Measurements from ENCODE around the gene CHST11. TPM values are rescaled to one million over a fixed set of nuclear protein-coding genes. Genes with fewer than 3 reads are reported as not detected.

Gene CHST11
- total RNA-seq, 1 experiment from 2014 or later: 1.1 TPM

DNA sequence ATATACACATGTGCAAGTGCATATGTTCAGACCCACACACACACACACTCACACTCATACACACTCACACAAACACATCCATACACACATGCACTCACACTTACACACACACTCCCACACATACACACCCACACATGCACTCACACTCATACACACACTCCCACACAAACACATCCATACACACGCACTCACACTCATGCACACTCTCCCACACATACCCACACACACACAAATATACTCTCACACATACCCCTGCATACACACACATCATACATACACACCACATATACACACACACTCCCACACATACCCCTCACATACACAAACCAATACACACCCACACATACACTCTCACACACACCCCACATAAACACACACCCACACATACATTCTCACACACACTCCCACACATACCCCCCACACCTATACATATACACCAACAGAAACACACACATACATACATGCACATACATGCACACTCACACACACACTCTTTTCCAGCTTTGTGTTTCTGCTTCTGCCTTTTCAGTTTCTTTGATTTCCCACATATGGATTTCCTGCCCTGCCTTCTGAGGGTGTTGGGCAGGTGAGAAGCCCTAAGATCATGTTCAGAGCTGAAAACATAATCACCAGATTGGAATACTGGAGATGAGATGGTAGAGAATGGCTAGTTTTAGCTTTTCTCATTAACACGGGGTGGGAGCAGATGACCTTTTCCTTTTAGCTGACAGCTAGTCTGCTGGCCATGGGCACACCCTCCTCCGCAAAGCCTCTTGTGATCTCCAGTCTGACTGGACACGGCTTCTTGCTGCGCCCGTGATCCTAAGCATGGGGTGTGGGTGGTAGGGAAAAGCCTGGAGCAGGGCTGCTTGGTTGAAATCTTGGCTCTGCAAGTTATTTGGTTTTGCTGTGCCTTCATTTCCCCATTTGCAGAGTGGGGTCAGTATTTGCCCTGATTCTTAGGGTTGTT lies 214.0 kb downstream of the CHST11 start:
- Mint-ChIP-seq H3K36me3 (ENCODE audit: insufficient read depth, unreplicated experiment) (peaks cover 13% of the 10 kb centered on the region), H3K27me3 (ENCODE audit: unreplicated experiment) (peaks cover 15% of the 10 kb centered on the region), H3K27ac (ENCODE audit: unreplicated experiment) (peak overlapping the region; percentile 90), H3K9me3 (ENCODE audit: low read depth, unreplicated experiment) (no peaks in the 10 kb centered on the region), H3K4me3 (ENCODE audit: low read depth, unreplicated experiment) (peak overlapping the region; percentile 48), H3K4me1 (ENCODE audit: low read depth, unreplicated experiment) (peaks cover 50% of the 10 kb centered on the region)
- intact Hi-C loops (cut with micrococcal nuclease; ENCODE audit: unreplicated experiment): loop anchor here (5.0 to 10.0 kb wide), 3 partner anchors 284 to 432 kb away; partner anchors contain the start of gene SLC41A2
- CTCF ChIA-PET: interaction anchor here (0.8 to 1.0 kb wide), 2 partner anchors 8 to 289 kb away, joined by 3 read pairs; no protein-coding TSS in a partner anchor
- peak; percentile 29 for DNase-seq
- BruUV-seq (replicated peaks): no TSS peak
- TF ChIP-seq, protein P1, sequence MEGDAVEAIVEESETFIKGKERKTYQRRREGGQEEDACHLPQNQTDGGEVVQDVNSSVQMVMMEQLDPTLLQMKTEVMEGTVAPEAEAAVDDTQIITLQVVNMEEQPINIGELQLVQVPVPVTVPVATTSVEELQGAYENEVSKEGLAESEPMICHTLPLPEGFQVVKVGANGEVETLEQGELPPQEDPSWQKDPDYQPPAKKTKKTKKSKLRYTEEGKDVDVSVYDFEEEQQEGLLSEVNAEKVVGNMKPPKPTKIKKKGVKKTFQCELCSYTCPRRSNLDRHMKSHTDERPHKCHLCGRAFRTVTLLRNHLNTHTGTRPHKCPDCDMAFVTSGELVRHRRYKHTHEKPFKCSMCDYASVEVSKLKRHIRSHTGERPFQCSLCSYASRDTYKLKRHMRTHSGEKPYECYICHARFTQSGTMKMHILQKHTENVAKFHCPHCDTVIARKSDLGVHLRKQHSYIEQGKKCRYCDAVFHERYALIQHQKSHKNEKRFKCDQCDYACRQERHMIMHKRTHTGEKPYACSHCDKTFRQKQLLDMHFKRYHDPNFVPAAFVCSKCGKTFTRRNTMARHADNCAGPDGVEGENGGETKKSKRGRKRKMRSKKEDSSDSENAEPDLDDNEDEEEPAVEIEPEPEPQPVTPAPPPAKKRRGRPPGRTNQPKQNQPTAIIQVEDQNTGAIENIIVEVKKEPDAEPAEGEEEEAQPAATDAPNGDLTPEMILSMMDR (IDR thresholded peaks at IDR 0.05; ENCODE audit: unreplicated experiment): no peak

DNA sequence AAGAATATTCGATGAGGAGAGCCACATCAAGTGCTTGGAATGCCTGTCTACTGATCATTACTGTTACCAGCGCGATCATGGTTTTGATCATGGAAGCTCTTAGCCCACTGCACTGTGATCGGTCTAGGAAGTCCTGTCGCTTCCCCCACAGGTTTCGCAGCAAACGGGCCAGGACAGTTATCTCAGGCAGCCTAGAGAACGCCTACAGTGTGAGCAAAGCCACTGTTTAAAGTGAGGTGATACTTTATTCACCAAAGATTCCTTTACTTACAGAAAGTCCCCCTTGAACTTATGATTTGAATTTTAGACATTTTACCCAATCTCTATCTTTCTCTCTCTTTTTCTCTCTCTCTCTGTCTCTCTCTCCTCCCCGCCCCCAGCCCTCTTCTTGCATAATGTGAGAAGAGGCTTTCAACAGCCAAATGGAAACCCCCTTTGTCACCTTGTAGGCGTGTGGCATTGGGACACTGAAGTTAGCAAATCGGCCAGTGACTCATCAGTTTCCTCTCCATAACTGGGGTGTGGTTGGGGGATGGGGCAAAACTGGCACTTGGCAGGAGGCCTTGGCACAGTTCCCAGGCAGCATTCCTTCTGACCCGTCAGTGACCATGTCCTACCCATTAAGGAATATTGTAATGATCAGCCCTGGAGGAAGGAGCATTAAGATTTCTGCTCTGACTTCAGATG lies 214.8 kb downstream of the CHST11 start:
- peaks cover 13% of the 10 kb centered on the region for H3K36me3 Mint-ChIP-seq (ENCODE audit: insufficient read depth, unreplicated experiment)
- peak overlapping the region; percentile 90 for H3K27ac Mint-ChIP-seq (ENCODE audit: unreplicated experiment)
- intact Hi-C loops (cut with micrococcal nuclease; ENCODE audit: unreplicated experiment): loop anchor here (5.0 to 10.0 kb wide), 3 partner anchors 283 to 431 kb away; partner anchors contain the start of gene SLC41A2
- peaks cover 15% of the 10 kb centered on the region for H3K27me3 Mint-ChIP-seq (ENCODE audit: unreplicated experiment)
- CTCF ChIA-PET: interaction anchor here (0.9 to 1.0 kb wide), 1 partner anchor 290 kb away, joined by 3 read pairs; no protein-coding TSS in a partner anchor
- BruUV-seq (replicated peaks): no TSS peak
- no peaks in the 10 kb centered on the region for H3K9me3 Mint-ChIP-seq (ENCODE audit: low read depth, unreplicated experiment)
- TF ChIP-seq, protein P1 (IDR thresholded peaks at IDR 0.05; ENCODE audit: unreplicated experiment): no peak
- peak; percentile 99 for DNase-seq
- peaks cover 52% of the 10 kb centered on the region for H3K4me1 Mint-ChIP-seq (ENCODE audit: low read depth, unreplicated experiment)
- peak overlapping the region; percentile 48 for H3K4me3 Mint-ChIP-seq (ENCODE audit: low read depth, unreplicated experiment)

DNA sequence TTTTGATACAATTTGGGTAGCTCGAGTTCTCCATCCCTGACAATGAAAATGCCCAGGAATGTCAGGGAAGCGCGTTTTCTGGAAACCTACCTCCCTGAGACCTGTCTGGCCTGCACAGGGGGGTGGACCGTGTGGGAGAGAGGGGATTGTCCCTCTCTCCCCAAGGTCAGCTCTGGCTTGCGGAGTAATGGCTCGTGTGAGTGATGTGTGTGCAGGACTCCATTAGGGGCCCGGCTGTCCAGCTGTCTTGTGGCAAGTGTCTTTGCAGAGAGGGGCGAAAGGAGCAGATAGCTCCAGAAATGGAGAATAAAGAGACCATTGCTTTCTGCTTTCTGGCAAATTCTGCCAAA lies 215.3 kb downstream of the CHST11 start:
- Mint-ChIP-seq H3K27ac (ENCODE audit: unreplicated experiment) (peak overlapping the region; percentile 90), H3K27me3 (ENCODE audit: unreplicated experiment) (peaks cover 15% of the 10 kb centered on the region), H3K9me3 (ENCODE audit: low read depth, unreplicated experiment) (no peaks in the 10 kb centered on the region), H3K4me3 (ENCODE audit: low read depth, unreplicated experiment) (peak overlapping the region; percentile 48), H3K36me3 (ENCODE audit: insufficient read depth, unreplicated experiment) (peaks cover 13% of the 10 kb centered on the region), H3K4me1 (ENCODE audit: low read depth, unreplicated experiment) (peaks cover 57% of the 10 kb centered on the region)
- no TSS peak for BruUV-seq (replicated peaks)
- no peak for DNase-seq
- CTCF ChIA-PET: interaction anchor here (0.9 kb wide), 1 partner anchor 290 kb away, joined by 3 read pairs; no protein-coding TSS in a partner anchor
- intact Hi-C loops (cut with micrococcal nuclease; ENCODE audit: unreplicated experiment): loop anchor here (5.0 to 10.0 kb wide), 3 partner anchors 283 to 430 kb away; partner anchors contain the start of gene SLC41A2
- TF ChIP-seq, protein P1 (IDR thresholded peaks at IDR 0.05; ENCODE audit: unreplicated experiment): no peak
